GM20000 (cell line): ENCODE measurements around the gene ARHGEF39.

Experiments used
- DNase-seq: peaks from one replicate; pipeline ENCODE4 v3.0.0; 2012; ENCODE audit warnings: low spot score
- TF ChIP-seq, protein P1 (sequence below): IDR thresholded peaks from 2 replicates; pipeline ENCODE4 v1.5.1; 2012; ENCODE audit warnings: mild to moderate bottlenecking, control low read depth; ENCODE audit errors: extremely low read depth, missing control alignments

ARHGEF39 gene

DNA sequence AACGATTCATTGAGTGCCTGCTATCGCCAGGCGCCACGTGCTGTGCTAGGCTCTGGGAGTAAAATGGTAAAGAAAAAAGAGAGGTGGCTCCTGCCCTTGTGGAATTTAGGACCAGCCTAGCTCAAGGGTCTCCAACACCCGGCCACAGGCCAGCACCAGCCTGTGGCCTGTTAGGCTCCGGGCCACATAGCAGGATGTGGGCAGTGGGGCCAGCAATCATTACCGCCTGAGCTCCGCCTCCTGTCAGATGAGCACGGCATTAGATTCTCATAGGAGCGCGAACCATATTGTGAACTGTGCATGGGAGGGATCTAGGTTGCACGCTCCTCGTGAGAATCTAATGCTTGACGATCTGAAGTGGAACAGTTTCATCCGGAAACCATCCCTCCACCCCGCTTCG, 8.6 kb downstream of the ARHGEF39 start:
- TF ChIP-seq, protein P1, sequence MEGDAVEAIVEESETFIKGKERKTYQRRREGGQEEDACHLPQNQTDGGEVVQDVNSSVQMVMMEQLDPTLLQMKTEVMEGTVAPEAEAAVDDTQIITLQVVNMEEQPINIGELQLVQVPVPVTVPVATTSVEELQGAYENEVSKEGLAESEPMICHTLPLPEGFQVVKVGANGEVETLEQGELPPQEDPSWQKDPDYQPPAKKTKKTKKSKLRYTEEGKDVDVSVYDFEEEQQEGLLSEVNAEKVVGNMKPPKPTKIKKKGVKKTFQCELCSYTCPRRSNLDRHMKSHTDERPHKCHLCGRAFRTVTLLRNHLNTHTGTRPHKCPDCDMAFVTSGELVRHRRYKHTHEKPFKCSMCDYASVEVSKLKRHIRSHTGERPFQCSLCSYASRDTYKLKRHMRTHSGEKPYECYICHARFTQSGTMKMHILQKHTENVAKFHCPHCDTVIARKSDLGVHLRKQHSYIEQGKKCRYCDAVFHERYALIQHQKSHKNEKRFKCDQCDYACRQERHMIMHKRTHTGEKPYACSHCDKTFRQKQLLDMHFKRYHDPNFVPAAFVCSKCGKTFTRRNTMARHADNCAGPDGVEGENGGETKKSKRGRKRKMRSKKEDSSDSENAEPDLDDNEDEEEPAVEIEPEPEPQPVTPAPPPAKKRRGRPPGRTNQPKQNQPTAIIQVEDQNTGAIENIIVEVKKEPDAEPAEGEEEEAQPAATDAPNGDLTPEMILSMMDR, result no peak
- DNase-seq, result no peak

DNA sequence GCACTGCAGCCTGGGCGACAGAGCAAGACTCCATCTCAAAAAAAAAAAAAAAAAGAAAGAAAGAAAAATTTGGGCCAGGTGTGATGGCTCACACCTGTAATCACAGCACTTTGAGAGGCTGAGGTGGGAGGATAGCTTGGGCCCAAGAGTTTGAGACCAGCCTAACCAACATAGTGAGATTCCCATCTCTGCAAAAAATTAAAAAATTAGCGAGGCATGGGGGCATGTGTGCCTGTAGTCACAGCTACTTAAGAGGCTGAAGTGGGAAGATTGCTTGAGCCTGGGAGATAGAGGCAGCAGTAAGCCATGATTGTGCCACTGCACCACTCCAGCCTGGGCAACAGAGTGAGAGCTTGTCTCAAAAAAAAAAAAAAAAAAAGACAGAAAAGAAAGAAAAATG, 11.4 kb downstream of the ARHGEF39 start:
- TF ChIP-seq, protein P1, result no peak
- no peak for DNase-seq

DNA sequence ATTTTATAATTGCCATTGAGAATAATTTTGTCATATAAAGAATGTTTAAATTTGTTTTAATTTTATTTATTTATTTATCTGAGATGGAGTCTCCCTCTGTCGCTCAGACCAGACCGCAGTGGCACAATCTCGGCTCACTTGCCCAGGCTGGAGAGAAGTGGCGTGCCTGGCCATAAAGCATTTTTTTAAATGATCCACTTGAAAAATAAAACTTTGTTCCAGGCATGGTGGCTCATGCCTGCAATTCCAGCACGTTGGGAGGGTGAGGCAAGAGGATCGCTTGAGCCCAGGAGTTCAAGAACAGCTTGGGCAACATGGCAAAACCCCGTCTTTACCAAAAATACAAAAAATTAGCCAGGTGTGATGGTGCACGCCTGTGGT, 12.2 kb downstream of the ARHGEF39 start:
- TF ChIP-seq, protein P1, result no peak

DNA sequence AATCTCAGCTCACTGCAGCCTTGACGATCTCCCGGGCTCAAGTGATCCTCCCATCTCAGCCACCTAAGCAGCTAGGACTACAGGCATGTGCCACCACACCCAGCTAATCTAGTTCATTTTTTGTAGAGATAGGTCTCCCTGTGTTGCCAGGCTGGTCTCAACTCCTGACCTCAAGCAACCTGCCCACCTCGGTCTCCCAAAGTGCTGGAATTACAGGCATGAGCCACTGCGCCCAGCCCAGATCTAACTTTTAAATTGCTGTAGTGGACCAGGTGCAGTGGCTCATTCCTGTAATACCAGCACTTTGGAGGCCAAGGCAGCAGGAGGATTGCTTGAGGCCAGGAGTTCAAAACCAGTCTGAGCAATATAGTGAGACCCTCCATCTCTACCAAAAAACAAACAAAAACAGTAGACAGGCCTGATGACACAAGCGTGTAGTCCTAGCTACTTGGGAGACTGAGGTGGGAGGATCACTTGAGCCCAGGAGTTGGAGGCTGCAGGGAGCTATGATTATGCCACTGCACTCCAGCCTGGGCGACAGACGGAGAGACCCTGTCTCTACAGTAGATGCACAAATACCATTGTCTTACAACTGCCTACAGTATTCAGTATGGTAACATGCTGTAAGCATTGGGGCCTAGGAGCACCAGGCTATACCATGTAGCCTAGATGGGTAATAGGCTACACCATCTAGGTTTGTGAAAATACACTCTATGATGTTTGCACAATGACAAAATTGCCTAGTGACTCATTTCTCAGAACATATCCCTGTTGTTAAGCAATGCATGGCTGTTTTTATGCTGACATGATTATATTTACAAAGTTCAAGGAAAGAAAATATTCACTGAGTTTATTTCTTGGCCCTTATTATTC, 12.8 kb downstream of the ARHGEF39 start:
- TF ChIP-seq, protein P1, result no peak
- DNase-seq, result no peak

More for the DNA sequence above, 12.2 kb downstream of the ARHGEF39 start:
- DNase-seq, result no peak

DNA sequence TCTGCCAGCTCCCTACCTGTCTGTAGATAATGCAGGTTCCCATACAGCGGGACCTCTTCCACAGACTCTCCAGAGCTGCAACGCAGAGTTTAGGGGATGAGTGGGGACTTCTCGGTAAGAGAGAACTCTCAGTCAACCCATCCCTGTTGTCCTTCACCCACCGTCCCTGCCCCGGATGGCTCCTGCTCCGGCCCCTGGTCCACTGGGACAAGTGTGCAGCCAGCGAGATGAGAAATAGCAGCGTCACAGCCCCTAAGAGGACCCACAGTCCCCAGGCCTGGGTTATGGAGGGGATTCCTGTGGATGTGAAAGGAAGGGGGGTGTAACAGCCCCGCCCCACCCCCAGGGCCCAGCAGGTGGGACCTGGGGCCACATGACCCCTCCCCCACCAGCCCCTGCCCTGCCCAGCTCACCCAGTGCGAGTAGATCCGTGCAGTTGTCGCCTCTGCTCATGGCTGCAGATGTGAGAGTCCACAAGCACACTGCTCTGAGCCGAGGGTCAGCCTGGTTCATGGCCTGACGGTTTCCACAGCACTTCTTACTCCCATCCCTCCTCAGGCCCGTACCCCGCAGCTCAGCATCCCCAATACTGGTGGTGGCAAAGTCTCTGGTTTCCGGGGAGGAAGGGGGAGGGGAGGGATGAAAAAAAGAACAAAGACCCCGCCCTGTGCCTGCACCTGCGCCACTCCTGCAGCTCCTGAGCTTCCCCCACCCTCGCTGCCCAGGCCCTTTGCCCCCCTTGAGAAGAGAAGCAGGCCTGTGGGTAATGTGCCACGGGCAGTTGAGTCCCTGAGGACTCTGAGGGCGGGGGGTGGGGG, 14.4 kb downstream of the ARHGEF39 start, which contains the start of gene SIT1:
Gene SIT1, minus strand, starts transcription at position 591 of the 818 bp plus-strand sequence. Its CDS starts 78 bp downstream, at position 513.
- DNase-seq, result peak; percentile 65
- TF ChIP-seq, protein P1, result no peak

DNA sequence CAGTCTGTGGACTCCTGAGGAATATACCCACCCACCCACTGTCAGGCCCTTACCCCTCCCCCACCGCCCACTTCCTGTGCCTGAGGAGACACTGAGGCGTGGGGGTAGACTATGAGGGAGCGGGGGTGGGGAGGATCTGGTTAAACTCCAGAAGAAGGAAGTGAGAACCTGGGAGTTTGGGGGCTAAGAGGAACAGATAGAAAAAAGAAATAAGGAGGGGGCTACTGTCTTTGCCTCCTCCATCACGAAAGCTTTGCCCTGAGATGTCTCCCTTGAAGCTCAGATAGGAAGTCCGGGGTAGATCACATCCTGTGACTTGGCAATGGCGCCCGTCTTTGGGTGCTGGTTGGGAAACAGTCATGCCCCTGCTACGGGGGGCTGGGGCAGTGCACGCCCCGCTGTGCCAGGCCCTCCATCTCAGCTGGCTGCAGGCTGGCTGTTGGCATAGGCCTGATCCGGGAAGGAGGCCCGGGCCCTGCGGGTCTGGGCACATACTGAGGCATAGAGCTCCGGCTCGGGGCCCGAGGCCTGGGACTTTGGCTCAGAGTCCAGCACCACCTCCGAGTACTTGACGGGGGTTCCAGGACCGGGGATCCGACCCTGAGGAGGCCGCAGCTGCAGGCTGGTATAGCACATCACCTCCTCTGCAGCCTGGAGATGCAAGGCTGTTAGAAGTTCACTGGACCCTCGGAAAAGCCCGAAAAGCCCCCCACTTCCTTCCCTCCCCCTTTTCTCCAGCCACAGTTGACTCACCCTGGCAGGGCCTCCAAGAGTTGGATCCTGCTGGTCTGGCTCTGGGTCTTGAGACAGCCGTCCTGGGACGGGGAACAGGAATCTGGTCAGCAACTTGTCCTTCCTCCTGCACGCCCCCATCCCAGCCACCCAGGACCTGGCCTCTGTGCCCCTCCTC, 15.3 kb downstream of the ARHGEF39 start:
- DNase-seq, result peak; percentile 40
- TF ChIP-seq, protein P1, result no peak
